ENCODE results near the gene CLDN3. TPM values are rescaled to one million over a fixed set of nuclear protein-coding genes. Genes with fewer than 3 reads are reported as not detected.

CLDN3 gene
- total and polyA plus RNA-seq, 9 of the 15 experiments (the other 6 are each of a cell fraction or from before 2014, with no cell fraction given) = 0.29 TPM; not detected in 8

DNA sequence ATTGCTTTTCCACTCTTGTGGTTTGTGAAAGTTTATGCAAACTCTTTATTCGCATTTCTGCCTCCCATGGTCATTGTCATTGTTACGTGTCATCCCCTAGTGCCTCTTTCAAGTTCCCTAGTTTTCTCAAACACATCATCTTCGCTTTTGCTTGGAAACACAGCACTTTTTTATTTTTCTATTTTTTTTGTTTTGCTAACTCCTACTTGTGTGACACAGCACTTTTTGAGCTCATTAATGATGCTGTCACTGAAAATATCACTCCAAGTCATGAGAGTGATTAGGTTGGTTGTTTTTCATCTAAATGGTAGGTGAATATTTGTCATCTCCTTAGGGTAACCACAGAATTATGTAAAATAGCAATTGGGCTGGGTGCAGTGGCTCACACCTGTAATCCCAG is 42.1 kb downstream of the CLDN3 start (continued):
- TF ChIP-seq PRDM10 (IDR thresholded peaks at IDR 0.05; ENCODE audit: partially characterized antibody) = no peak
- TF ChIP-seq ARID1B (IDR thresholded peaks at IDR 0.05) = peak; percentile 34; the same call in 1 of the 2 replicates
- TF ChIP-seq JUNB (CRISPR knock-in tag; conservative IDR thresholded peaks at IDR 0.05) = no peak
- no peak for TF ChIP-seq ZNF507 (tag; conservative IDR thresholded peaks at IDR 0.05)
- no peak for TF ChIP-seq NUFIP1 (IDR thresholded peaks at IDR 0.05; ENCODE audit: partially characterized antibody)
- TF ChIP-seq, protein P1, sequence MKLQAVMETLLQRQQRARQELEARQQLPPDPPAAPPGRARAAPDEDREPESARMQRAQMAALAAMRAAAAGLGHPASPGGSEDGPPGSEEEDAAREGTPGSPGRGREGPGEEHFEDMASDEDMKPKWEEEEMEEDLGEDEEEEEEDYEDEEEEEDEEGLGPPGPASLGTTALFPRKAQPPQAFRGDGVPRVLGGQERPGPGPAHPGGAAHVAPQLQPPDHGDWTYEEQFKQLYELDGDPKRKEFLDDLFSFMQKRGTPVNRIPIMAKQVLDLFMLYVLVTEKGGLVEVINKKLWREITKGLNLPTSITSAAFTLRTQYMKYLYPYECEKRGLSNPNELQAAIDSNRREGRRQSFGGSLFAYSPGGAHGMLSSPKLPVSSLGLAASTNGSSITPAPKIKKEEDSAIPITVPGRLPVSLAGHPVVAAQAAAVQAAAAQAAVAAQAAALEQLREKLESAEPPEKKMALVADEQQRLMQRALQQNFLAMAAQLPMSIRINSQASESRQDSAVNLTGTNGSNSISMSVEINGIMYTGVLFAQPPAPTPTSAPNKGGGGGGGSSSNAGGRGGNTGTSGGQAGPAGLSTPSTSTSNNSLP (IDR thresholded peaks at IDR 0.05; ENCODE audit: borderline replicate concordance, low read depth, low read length) = no peak
- no peak for TF ChIP-seq BCL6 (CRISPR knock-in tag; IDR thresholded peaks at IDR 0.05)
- TF ChIP-seq MEIS2 (IDR thresholded peaks at IDR 0.05; ENCODE audit: partially characterized antibody) = peak; percentile 41
- TF ChIP-seq CSDE1 (IDR thresholded peaks at IDR 0.05) = no peak
- no peak for TF ChIP-seq ARNT (IDR thresholded peaks at IDR 0.05)
- TF ChIP-seq NFYB (IDR thresholded peaks at IDR 0.05; ENCODE audit: extremely low read depth, insufficient read length) = no peak
- no peak for TF ChIP-seq MAZ (CRISPR knock-in tag; conservative IDR thresholded peaks at IDR 0.05 in 1 of 2, IDR thresholded peaks at IDR 0.05 in 1 of 2)
- no peak for TF ChIP-seq KLF6 (CRISPR knock-in tag; IDR thresholded peaks at IDR 0.05; ENCODE audit: borderline replicate concordance)
- no peak for TF ChIP-seq GTF2A2 (tag; IDR thresholded peaks at IDR 0.05)
- no peak for TF ChIP-seq RBM15 (IDR thresholded peaks at IDR 0.05; ENCODE audit: insufficient read depth, low read length)
- TF ChIP-seq, protein P2, sequence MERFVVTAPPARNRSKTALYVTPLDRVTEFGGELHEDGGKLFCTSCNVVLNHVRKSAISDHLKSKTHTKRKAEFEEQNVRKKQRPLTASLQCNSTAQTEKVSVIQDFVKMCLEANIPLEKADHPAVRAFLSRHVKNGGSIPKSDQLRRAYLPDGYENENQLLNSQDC (CRISPR knock-in tag; IDR thresholded peaks at IDR 0.05) = no peak
- TF ChIP-seq KAT7 (CRISPR knock-in tag; IDR thresholded peaks at IDR 0.05; ENCODE audit: borderline replicate concordance) = no peak
- no peak for TF ChIP-seq DIDO1 (tag; IDR thresholded peaks at IDR 0.05; ENCODE audit: low read depth)
- no peak for TF ChIP-seq PML (IDR thresholded peaks at IDR 0.05; ENCODE audit: low read length)
- no peak for TF ChIP-seq NCOA6 (IDR thresholded peaks at IDR 0.05)
- TF ChIP-seq, protein P3, sequence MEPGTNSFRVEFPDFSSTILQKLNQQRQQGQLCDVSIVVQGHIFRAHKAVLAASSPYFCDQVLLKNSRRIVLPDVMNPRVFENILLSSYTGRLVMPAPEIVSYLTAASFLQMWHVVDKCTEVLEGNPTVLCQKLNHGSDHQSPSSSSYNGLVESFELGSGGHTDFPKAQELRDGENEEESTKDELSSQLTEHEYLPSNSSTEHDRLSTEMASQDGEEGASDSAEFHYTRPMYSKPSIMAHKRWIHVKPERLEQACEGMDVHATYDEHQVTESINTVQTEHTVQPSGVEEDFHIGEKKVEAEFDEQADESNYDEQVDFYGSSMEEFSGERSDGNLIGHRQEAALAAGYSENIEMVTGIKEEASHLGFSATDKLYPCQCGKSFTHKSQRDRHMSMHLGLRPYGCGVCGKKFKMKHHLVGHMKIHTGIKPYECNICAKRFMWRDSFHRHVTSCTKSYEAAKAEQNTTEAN (CRISPR knock-in tag; IDR thresholded peaks at IDR 0.05) = no peak
- TF ChIP-seq EWSR1 (IDR thresholded peaks at IDR 0.05; ENCODE audit: borderline replicate concordance, low read depth, partially characterized antibody) = no peak
- TF ChIP-seq PTBP1 (IDR thresholded peaks at IDR 0.05; ENCODE audit: low read depth, low read length) = no peak
- TF ChIP-seq SMARCA4 (IDR thresholded peaks at IDR 0.05) = peak; percentile 59; the same call in 1 of the 2 replicates
- peak; percentile 98 for TF ChIP-seq ZNF316 (IDR thresholded peaks at IDR 0.05)
- TF ChIP-seq ADNP (tag; IDR thresholded peaks at IDR 0.05) = 0 out of 2 replicates have a peak, but pooled peaks have one; percentile 28
